ENCODE measurements around the gene STKLD1.

GRCh38 chr9:133389025-133389557 lies 12.9 kb downstream of the STKLD1 start:
- TF ChIP-seq CTCF (IDR thresholded peaks at IDR 0.05) (no peak), POLR2A (IDR thresholded peaks at IDR 0.05) (no peak)
